ENCODE results near the gene SUCLG2.

Gene SUCLG2

GRCh38 chr3:67458408-67458807 is 196.0 kb downstream of the SUCLG2 start:
- no peak for DNase-seq (ENCODE audit: low spot score)

GRCh38 chr3:67453628-67454027 is 200.8 kb downstream of the SUCLG2 start:
- no peak for DNase-seq (ENCODE audit: low spot score)

- DNase-seq (ENCODE audit: low spot score) = no peak
Observed at GRCh38 chr3:67450153-67450552, 204.3 kb downstream of the SUCLG2 start.

GRCh38 chr3:67447393-67447792 is 207.0 kb downstream of the SUCLG2 start:
- DNase-seq (ENCODE audit: low spot score) = no peak

GRCh38 chr3:67437789-67438188 is 216.6 kb downstream of the SUCLG2 start:
- DNase-seq (ENCODE audit: low spot score) = no peak

GRCh38 chr3:67437090-67437489 is 217.3 kb downstream of the SUCLG2 start:
- DNase-seq (ENCODE audit: low spot score) = no peak

GRCh38 chr3:67433109-67433508 is 221.3 kb downstream of the SUCLG2 start:
- no peak for DNase-seq (ENCODE audit: low spot score)

GRCh38 chr3:67431887-67432286 is 222.5 kb downstream of the SUCLG2 start:
- no peak for DNase-seq (ENCODE audit: low spot score)

- DNase-seq (ENCODE audit: low spot score) = no peak
Observed at GRCh38 chr3:67423722-67424121, 230.7 kb downstream of the SUCLG2 start.

GRCh38 chr3:67421912-67422311 is 232.5 kb downstream of the SUCLG2 start:
- DNase-seq (ENCODE audit: low spot score) = no peak

GRCh38 chr3:67419779-67420178 is 234.6 kb downstream of the SUCLG2 start:
- DNase-seq (ENCODE audit: low spot score) = no peak

- no peak for DNase-seq (ENCODE audit: low spot score)
Observed at GRCh38 chr3:67419218-67419529, 235.2 kb downstream of the SUCLG2 start.

GRCh38 chr3:67418426-67419217 is 235.8 kb downstream of the SUCLG2 start:
- DNase-seq (ENCODE audit: low spot score) = no peak

GRCh38 chr3:67416703-67417102 is 237.7 kb downstream of the SUCLG2 start:
- DNase-seq (ENCODE audit: low spot score) = no peak

GRCh38 chr3:67415511-67415910 is 238.9 kb downstream of the SUCLG2 start:
- DNase-seq (ENCODE audit: low spot score) = no peak

- no peak for DNase-seq (ENCODE audit: low spot score)
Observed at GRCh38 chr3:67414740-67415139, 239.7 kb downstream of the SUCLG2 start.

GRCh38 chr3:67405193-67405592 is 249.2 kb downstream of the SUCLG2 start:
- DNase-seq (ENCODE audit: low spot score) = no peak

- DNase-seq (ENCODE audit: low spot score) = no peak
Observed at GRCh38 chr3:67402873-67403272, 251.5 kb downstream of the SUCLG2 start.

- DNase-seq (ENCODE audit: low spot score) = no peak
Observed at GRCh38 chr3:67401921-67402320, 252.5 kb downstream of the SUCLG2 start.

- DNase-seq (ENCODE audit: low spot score) = no peak
Observed at GRCh38 chr3:67400476-67400875, 253.9 kb downstream of the SUCLG2 start.

GRCh38 chr3:67389176-67389575 is 265.2 kb downstream of the SUCLG2 start:
- no peak for DNase-seq (ENCODE audit: low spot score)

GRCh38 chr3:67388738-67389137 is 265.7 kb downstream of the SUCLG2 start:
- no peak for DNase-seq (ENCODE audit: low spot score)

- no peak for DNase-seq (ENCODE audit: low spot score)
Observed at GRCh38 chr3:67386451-67386850, 268.0 kb downstream of the SUCLG2 start.

GRCh38 chr3:67384760-67385397 is 269.5 kb downstream of the SUCLG2 start:
- peak; percentile 60 for DNase-seq (ENCODE audit: low spot score)

All from RKO (cell line).